HL-60 (cell line): ENCODE results near the gene TMPRSS6.

ENCODE experiments used
- CTCF ChIP-seq: IDR thresholded peaks from one replicate; pipeline ENCODE4 v1.5.1; 2011; ENCODE audit warnings: low read length, control low read depth, inconsistent platforms; ENCODE audit not compliant: insufficient read depth
- POLR2AphosphoS5 ChIP-seq: IDR thresholded peaks from 2 replicates; pipeline ENCODE4 v1.6.1; 2012; ENCODE audit warnings: low read depth

- TF ChIP-seq POLR2AphosphoS5 (no peak), CTCF (no peak)
Measured at GRCh38 chr22:37139762-37140161, 30.2 kb upstream of the TMPRSS6 start.
